ENCODE results near the gene TIGD3. TPM values are rescaled to one million over a fixed set of nuclear protein-coding genes. Genes with fewer than 3 reads are reported as not detected.
A peak's percentile ranks its signal among the peaks of the same experiment; 100 is the strongest.

The TIGD3 gene
- total and polyA plus RNA-seq, 4 donors, result 0.08 to 0.33 (median 0.17) TPM; not detected in 1

DNA sequence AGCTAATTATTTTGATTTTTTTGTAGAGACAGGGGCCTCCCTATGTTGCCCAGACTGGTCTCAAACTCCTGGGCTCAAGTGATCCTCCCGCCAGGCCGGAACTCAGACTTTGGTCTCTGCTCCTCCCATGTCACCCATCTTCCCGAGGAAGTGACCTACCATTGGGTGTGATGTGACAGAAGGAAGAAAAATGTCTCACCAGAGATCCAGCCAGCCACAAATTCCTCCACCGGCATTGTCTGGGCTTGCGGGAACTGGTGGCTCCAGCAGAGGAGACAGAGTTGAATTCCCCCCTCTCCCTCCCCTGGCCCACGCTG, 27.1 kb downstream of the TIGD3 start (continued):
- TF ChIP-seq, protein P1, sequence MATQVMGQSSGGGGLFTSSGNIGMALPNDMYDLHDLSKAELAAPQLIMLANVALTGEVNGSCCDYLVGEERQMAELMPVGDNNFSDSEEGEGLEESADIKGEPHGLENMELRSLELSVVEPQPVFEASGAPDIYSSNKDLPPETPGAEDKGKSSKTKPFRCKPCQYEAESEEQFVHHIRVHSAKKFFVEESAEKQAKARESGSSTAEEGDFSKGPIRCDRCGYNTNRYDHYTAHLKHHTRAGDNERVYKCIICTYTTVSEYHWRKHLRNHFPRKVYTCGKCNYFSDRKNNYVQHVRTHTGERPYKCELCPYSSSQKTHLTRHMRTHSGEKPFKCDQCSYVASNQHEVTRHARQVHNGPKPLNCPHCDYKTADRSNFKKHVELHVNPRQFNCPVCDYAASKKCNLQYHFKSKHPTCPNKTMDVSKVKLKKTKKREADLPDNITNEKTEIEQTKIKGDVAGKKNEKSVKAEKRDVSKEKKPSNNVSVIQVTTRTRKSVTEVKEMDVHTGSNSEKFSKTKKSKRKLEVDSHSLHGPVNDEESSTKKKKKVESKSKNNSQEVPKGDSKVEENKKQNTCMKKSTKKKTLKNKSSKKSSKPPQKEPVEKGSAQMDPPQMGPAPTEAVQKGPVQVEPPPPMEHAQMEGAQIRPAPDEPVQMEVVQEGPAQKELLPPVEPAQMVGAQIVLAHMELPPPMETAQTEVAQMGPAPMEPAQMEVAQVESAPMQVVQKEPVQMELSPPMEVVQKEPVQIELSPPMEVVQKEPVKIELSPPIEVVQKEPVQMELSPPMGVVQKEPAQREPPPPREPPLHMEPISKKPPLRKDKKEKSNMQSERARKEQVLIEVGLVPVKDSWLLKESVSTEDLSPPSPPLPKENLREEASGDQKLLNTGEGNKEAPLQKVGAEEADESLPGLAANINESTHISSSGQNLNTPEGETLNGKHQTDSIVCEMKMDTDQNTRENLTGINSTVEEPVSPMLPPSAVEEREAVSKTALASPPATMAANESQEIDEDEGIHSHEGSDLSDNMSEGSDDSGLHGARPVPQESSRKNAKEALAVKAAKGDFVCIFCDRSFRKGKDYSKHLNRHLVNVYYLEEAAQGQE (IDR thresholded peaks at IDR 0.05), result no peak
- no peak for TF ChIP-seq RXRA (IDR thresholded peaks at IDR 0.05)
- TF ChIP-seq HNF4A (conservative IDR thresholded peaks at IDR 0.05), result peak; percentile 67 to 70
- TF ChIP-seq MAX (IDR thresholded peaks at IDR 0.05), result no peak
- TF ChIP-seq HNF4G (IDR thresholded peaks at IDR 0.05), result peak; percentile 49
- TF ChIP-seq TAF1 (conservative IDR thresholded peaks at IDR 0.05), result no peak
- no peak for TF ChIP-seq FOXA2 (IDR thresholded peaks at IDR 0.05)

DNA sequence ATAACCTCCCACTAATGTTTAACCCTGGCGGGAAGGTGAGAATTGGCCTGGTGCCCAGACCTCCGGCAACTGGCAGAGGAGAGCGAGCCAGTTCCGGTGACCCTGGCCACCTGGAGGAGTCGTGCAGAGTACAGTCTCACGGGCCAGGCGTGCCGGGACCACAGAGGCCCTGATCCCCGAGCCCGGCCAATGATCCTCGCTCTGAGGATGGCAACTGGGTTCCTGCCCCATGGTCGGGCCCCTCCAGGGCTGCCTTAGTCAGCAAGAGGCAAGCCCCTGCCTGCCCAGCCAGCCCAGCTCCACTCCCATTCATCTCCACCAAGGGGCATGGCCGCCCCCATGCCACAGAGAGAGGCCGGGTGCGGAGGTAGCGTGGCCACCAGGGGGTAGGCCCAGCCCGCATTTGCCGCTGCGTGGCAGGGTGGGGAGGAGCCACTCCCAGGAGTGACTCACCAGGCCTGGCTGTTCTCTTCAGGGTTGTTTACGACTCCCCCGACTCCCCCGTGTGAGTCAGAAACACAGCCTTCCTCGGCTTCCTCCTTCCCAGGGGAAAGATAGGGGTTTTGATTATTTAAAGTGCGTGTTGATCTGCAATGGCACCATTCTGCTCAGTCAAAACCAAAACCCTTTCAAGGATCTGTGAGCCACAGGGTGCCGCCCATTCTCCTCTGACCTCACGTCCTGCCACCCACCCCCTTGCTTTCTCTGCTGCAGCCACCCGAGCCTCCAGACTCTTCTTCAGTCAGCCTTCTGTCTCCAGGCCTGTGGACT, 27.7 kb downstream of the TIGD3 start, which contains the start of gene SLC25A45:
TSS of gene SLC25A45 (minus strand) at position 614 of the 771 bp plus-strand sequence. CDS start 695 bp downstream, outside the sequence.
- no peaks in the 10 kb centered on the region for H3K27me3 ChIP-seq (ENCODE audit: control insufficient read depth in 4 of 4, insufficient read depth in 4 of 4, low read length in 3 of 4)
- TF ChIP-seq ATF3 (IDR thresholded peaks at IDR 0.05) (peak; percentile 35), NR2F2 (IDR thresholded peaks at IDR 0.05) (peak; percentile 86), MAX (IDR thresholded peaks at IDR 0.05) (peak; percentile 91), HNF4G (IDR thresholded peaks at IDR 0.05) (no peak), FOXA1 (IDR thresholded peaks at IDR 0.05) (no peak), YY1 (IDR thresholded peaks at IDR 0.05) (peak; percentile 71), GABPA (IDR thresholded peaks at IDR 0.05 in 1 of 2, conservative IDR thresholded peaks at IDR 0.05 in 1 of 2) (no peak), JUND (IDR thresholded peaks at IDR 0.05) (peak; percentile 95 to 97), SP1 (IDR thresholded peaks at IDR 0.05) (peak; percentile 73), HNF4A (conservative IDR thresholded peaks at IDR 0.05) (peak; percentile 58 to 64), RXRA (IDR thresholded peaks at IDR 0.05) (peak; percentile 87 to 88), FOXA2 (IDR thresholded peaks at IDR 0.05) (no peak), TAF1 (conservative IDR thresholded peaks at IDR 0.05) (peak; percentile 45), EGR1 (IDR thresholded peaks at IDR 0.05; ENCODE audit: low read depth in 2 of 2) (peak; percentile 39 to 78), RAD21 (IDR thresholded peaks at IDR 0.05) (peak; percentile 79)
- TF ChIP-seq, protein P1 (IDR thresholded peaks at IDR 0.05), result peak; percentile 21
- TF ChIP-seq, protein P2, sequence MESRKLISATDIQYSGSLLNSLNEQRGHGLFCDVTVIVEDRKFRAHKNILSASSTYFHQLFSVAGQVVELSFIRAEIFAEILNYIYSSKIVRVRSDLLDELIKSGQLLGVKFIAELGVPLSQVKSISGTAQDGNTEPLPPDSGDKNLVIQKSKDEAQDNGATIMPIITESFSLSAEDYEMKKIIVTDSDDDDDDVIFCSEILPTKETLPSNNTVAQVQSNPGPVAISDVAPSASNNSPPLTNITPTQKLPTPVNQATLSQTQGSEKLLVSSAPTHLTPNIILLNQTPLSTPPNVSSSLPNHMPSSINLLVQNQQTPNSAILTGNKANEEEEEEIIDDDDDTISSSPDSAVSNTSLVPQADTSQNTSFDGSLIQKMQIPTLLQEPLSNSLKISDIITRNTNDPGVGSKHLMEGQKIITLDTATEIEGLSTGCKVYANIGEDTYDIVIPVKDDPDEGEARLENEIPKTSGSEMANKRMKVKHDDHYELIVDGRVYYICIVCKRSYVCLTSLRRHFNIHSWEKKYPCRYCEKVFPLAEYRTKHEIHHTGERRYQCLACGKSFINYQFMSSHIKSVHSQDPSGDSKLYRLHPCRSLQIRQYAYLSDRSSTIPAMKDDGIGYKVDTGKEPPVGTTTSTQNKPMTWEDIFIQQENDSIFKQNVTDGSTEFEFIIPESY (IDR thresholded peaks at IDR 0.05), result peak; percentile 11
- TF ChIP-seq, protein P3, sequence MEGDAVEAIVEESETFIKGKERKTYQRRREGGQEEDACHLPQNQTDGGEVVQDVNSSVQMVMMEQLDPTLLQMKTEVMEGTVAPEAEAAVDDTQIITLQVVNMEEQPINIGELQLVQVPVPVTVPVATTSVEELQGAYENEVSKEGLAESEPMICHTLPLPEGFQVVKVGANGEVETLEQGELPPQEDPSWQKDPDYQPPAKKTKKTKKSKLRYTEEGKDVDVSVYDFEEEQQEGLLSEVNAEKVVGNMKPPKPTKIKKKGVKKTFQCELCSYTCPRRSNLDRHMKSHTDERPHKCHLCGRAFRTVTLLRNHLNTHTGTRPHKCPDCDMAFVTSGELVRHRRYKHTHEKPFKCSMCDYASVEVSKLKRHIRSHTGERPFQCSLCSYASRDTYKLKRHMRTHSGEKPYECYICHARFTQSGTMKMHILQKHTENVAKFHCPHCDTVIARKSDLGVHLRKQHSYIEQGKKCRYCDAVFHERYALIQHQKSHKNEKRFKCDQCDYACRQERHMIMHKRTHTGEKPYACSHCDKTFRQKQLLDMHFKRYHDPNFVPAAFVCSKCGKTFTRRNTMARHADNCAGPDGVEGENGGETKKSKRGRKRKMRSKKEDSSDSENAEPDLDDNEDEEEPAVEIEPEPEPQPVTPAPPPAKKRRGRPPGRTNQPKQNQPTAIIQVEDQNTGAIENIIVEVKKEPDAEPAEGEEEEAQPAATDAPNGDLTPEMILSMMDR (IDR thresholded peaks at IDR 0.05; ENCODE audit: low read depth, low read length, missing input control), result peak; percentile 61
- 1% methylated on average over 27 of the region's 27 CpGs for WGBS
- peak within 1 kb of the TSS; percentile 48 to 89 for H3K9ac ChIP-seq (ENCODE audit: low read depth in 1 of 2, low read length in 2 of 2)
- peak within 1 kb of the TSS; percentile 98 to 100 for H3K27ac ChIP-seq (ENCODE audit: low read depth in 1 of 2, low read length in 2 of 2)
- peak within 1 kb of the TSS; percentile 36 to 71 (median 56) for H3K4me3 ChIP-seq (ENCODE audit: low read depth in 1 of 3, low read length in 3 of 3)
- no peaks in the 10 kb centered on the region for H3K36me3 ChIP-seq (ENCODE audit: control insufficient read depth in 4 of 4, insufficient read depth in 3 of 4, low read depth in 1 of 4, low read length in 3 of 4)
- H3K4me1 ChIP-seq (ENCODE audit: control insufficient read depth in 4 of 4, insufficient read depth in 4 of 4, low read length in 3 of 4), result peaks cover 7 to 35% (median 20%) of the 10 kb centered on the region in 4 donors
- DNase-seq (ENCODE audit: low spot score), result peak; percentile 87
- H3K9me3 ChIP-seq (ENCODE audit: control insufficient read depth in 4 of 4, low read length in 3 of 4), result no peaks in the 10 kb centered on the region

Measured in liver (tissue), 9 donors.